Muscle layer of duodenum (tissue), 2 donors: ENCODE data around the gene GCH1.
"Not testable (repeated sequence)": the region's sequence is repeated elsewhere in the genome, so short reads cannot be mapped to it uniquely, and the experiment has no call there.

ENCODE experiments used
- H3K27ac ChIP-seq: one replicate; pipeline ENCODE4 v1.7.0; 2013; ENCODE audit warnings: mild to moderate bottlenecking, low read length
- H3K27me3 ChIP-seq: one replicate; pipeline ENCODE4 v1.7.0; 2013; ENCODE audit warnings: low read depth, mild to moderate bottlenecking, control low read depth, low read length
- H3K36me3 ChIP-seq, 2 donors: one replicate each; pipeline ENCODE4 v1.7.0; 2013; ENCODE audit warnings: low read length in 2 of 2, control low read depth in 1 of 2, mild to moderate bottlenecking in 1 of 2; ENCODE audit not compliant: insufficient read depth in 2 of 2, control insufficient read depth in 1 of 2
- H3K4me1 ChIP-seq, 2 donors: one replicate each; pipeline ENCODE4 v1.7.0; 2013; ENCODE audit warnings: low read length in 2 of 2, mild to moderate bottlenecking in 2 of 2, control low read depth in 1 of 2, moderate library complexity in 1 of 2; ENCODE audit not compliant: insufficient read depth in 2 of 2, control insufficient read depth in 1 of 2
- H3K4me3 ChIP-seq, 2 donors: one replicate each; pipeline ENCODE4 v1.7.0; 2013; ENCODE audit warnings: low read length in 2 of 2, low read depth in 1 of 2, mild to moderate bottlenecking in 1 of 2
- H3K9me3 ChIP-seq, 2 donors: one replicate each; pipeline ENCODE4 v1.7.0; 2013; ENCODE audit warnings: low read length in 2 of 2, control low read depth in 1 of 2, mild to moderate bottlenecking in 1 of 2; ENCODE audit not compliant: control insufficient read depth in 1 of 2
- donor health status: healthy.

The GCH1 gene

GRCh38 chr14:54906075-54906474 lies 3.4 kb upstream of the GCH1 start:
- H3K4me3 ChIP-seq: no peak overlapping the region
- no peaks in the 10 kb centered on the region for H3K36me3 ChIP-seq
- H3K4me1 ChIP-seq: peaks cover 0 to 6% of the 10 kb centered on the region in 2 donors

GRCh38 chr14:54902143-54902520 lies 494 bp downstream of the GCH1 start:
- H3K27ac ChIP-seq: peak overlapping the region; percentile 45

More at GRCh38 chr14:54906075-54906474, 3.4 kb upstream of the GCH1 start:
- H3K27ac ChIP-seq: no peak overlapping the region
- H3K27me3 ChIP-seq: no peaks in the 10 kb centered on the region
- no peaks in the 10 kb centered on the region for H3K9me3 ChIP-seq

GRCh38 chr14:54901380-54902142 lies 1.1 kb downstream of the GCH1 start:
- H3K27ac ChIP-seq: peak overlapping the region; percentile 45
- no peaks in the 10 kb centered on the region for H3K36me3 ChIP-seq
- H3K4me1 ChIP-seq: peaks cover 0 to 7% of the 10 kb centered on the region in 2 donors
- H3K4me3 ChIP-seq: peak overlapping the region; percentile 80 to 96
- H3K27me3 ChIP-seq: no peaks in the 10 kb centered on the region
- H3K9me3 ChIP-seq: no peaks in the 10 kb centered on the region

More at GRCh38 chr14:54902143-54902520, 494 bp downstream of the GCH1 start:
- H3K9me3 ChIP-seq: no peaks in the 10 kb centered on the region
- H3K27me3 ChIP-seq: no peaks in the 10 kb centered on the region
- H3K4me3 ChIP-seq: peak overlapping the region; percentile 80 to 96
- no peaks in the 10 kb centered on the region for H3K36me3 ChIP-seq
- H3K4me1 ChIP-seq: peaks cover 0 to 7% of the 10 kb centered on the region in 2 donors

- Histone ChIP-seq H3K36me3 (no peaks in the 10 kb centered on the region), H3K4me3 (no peak overlapping the region), H3K4me1 (peaks cover 0 to 7% of the 10 kb centered on the region in 2 donors), H3K9me3 (no peaks in the 10 kb centered on the region), H3K27ac (no peak overlapping the region), H3K27me3 (no peaks in the 10 kb centered on the region)
Observed at GRCh38 chr14:54899573-54899972, 3.1 kb downstream of the GCH1 start.

GRCh38 chr14:54897809-54898555 lies 4.6 kb downstream of the GCH1 start:
- H3K36me3 ChIP-seq, H3K27ac ChIP-seq, H3K4me3 ChIP-seq, H3K9me3 ChIP-seq, H3K4me1 ChIP-seq, H3K27me3 ChIP-seq: not testable (repeated sequence)

- Histone ChIP-seq H3K27me3 (no peaks in the 10 kb centered on the region), H3K36me3 (no peaks in the 10 kb centered on the region), H3K9me3 (no peaks in the 10 kb centered on the region), H3K4me1 (no peaks in the 10 kb centered on the region), H3K27ac (no peak overlapping the region), H3K4me3 (no peak overlapping the region)
Observed at GRCh38 chr14:54895683-54896082, 6.9 kb downstream of the GCH1 start.

GRCh38 chr14:54894995-54895394 lies 7.6 kb downstream of the GCH1 start:
- H3K4me1 ChIP-seq: no peaks in the 10 kb centered on the region
- no peak overlapping the region for H3K27ac ChIP-seq
- H3K36me3 ChIP-seq: no peaks in the 10 kb centered on the region
- H3K27me3 ChIP-seq: no peaks in the 10 kb centered on the region
- no peak overlapping the region for H3K4me3 ChIP-seq
- no peaks in the 10 kb centered on the region for H3K9me3 ChIP-seq

GRCh38 chr14:54893151-54893760 lies 9.4 kb downstream of the GCH1 start:
- H3K9me3 ChIP-seq: no peaks in the 10 kb centered on the region
- H3K27me3 ChIP-seq: no peaks in the 10 kb centered on the region

GRCh38 chr14:54891471-54892245 lies 11.0 kb downstream of the GCH1 start:
- H3K27ac ChIP-seq: no peak overlapping the region
- no peak overlapping the region for H3K4me3 ChIP-seq
- H3K27me3 ChIP-seq: no peaks in the 10 kb centered on the region
- no peaks in the 10 kb centered on the region for H3K4me1 ChIP-seq
- no peaks in the 10 kb centered on the region for H3K36me3 ChIP-seq
- H3K9me3 ChIP-seq: no peaks in the 10 kb centered on the region

More at GRCh38 chr14:54893151-54893760, 9.4 kb downstream of the GCH1 start:
- no peaks in the 10 kb centered on the region for H3K4me1 ChIP-seq
- H3K36me3 ChIP-seq: no peaks in the 10 kb centered on the region
- H3K27ac ChIP-seq: no peak overlapping the region
- no peak overlapping the region for H3K4me3 ChIP-seq

GRCh38 chr14:54890788-54891187 lies 11.8 kb downstream of the GCH1 start:
- H3K4me3 ChIP-seq: no peak overlapping the region
- no peaks in the 10 kb centered on the region for H3K4me1 ChIP-seq
- H3K27ac ChIP-seq: no peak overlapping the region
- no peaks in the 10 kb centered on the region for H3K36me3 ChIP-seq
- no peaks in the 10 kb centered on the region for H3K9me3 ChIP-seq
- no peaks in the 10 kb centered on the region for H3K27me3 ChIP-seq

- Histone ChIP-seq H3K4me1 (no peaks in the 10 kb centered on the region), H3K27ac (no peak overlapping the region)
Observed at GRCh38 chr14:54889919-54890318, 12.7 kb downstream of the GCH1 start.

More at GRCh38 chr14:54889919-54890318, 12.7 kb downstream of the GCH1 start:
- no peak overlapping the region for H3K4me3 ChIP-seq
- no peaks in the 10 kb centered on the region for H3K27me3 ChIP-seq
- H3K9me3 ChIP-seq: no peaks in the 10 kb centered on the region
- H3K36me3 ChIP-seq: no peaks in the 10 kb centered on the region
